Kidney (tissue), 14 donors: Measurements from ENCODE around the gene PPM1B. TPM values are rescaled to one million over a fixed set of nuclear protein-coding genes. Genes with fewer than 3 reads are reported as not detected.

Source experiments
- DNase-seq, 5 donors: peaks; one replicate each; pipeline ENCODE4 v3.0.0-alpha.2; 2013 to 2020
- FAIRE-seq: peaks from 2 replicates; lab custom pipeline; 2012; peaks lifted over from hg19 to GRCh38; lab: Jason Lieb, UNC
- H3K27ac ChIP-seq, 2 donors: one replicate each; pipeline ENCODE4 v1.7.0; 2013; ENCODE audit warnings: low read depth in 2 of 2, low read length in 2 of 2, inconsistent platforms in 1 of 2
- H3K27me3 ChIP-seq: one replicate; pipeline ENCODE4 v1.7.1; 2013; ENCODE audit warnings: low read length, inconsistent platforms; ENCODE audit not compliant: control insufficient read depth, insufficient read depth
- H3K36me3 ChIP-seq, 3 donors: one replicate each; pipeline versions ENCODE4 v1.7.0 to v1.7.1; 2013; ENCODE audit warnings: low read length in 3 of 3, control low read depth in 1 of 3, inconsistent platforms in 1 of 3; ENCODE audit not compliant: insufficient read depth in 3 of 3, control insufficient read depth in 2 of 3
- H3K4me1 ChIP-seq, 3 donors: one replicate each; pipeline versions ENCODE4 v1.7.0 to v1.7.1; 2013; ENCODE audit warnings: low read length in 3 of 3, inconsistent platforms in 1 of 3, low read depth in 1 of 3; ENCODE audit not compliant: control insufficient read depth in 2 of 3, insufficient read depth in 2 of 3
- H3K4me3 ChIP-seq, 3 donors: one replicate each; pipeline versions ENCODE4 v1.7.0 to v1.8.1; 2013; ENCODE audit warnings: low read length in 3 of 3, control low read depth in 1 of 3, inconsistent platforms in 1 of 3
- H3K9ac ChIP-seq, 3 donors: one replicate each; pipeline versions ENCODE4 v1.7.0 to v1.7.1; 2013; ENCODE audit warnings: low read length in 3 of 3, control low read depth in 1 of 3, inconsistent platforms in 1 of 3
- H3K9me3 ChIP-seq, 3 donors: one replicate each; pipeline versions ENCODE4 v1.7.0 to v1.7.1; 2013; ENCODE audit warnings: low read length in 3 of 3, control low read depth in 1 of 3, inconsistent platforms in 1 of 3; ENCODE audit not compliant: control insufficient read depth in 2 of 3, insufficient read depth in 1 of 3
- CTCF ChIP-seq: IDR thresholded peaks from 3 replicates; pipeline ENCODE4 v1.5.1; 2012; ENCODE audit warnings: mild to moderate bottlenecking, moderate library complexity, borderline replicate concordance; ENCODE audit not compliant: insufficient read depth; ENCODE audit errors: extremely low read depth
- intact Hi-C: fragments of 100-400 bp; cut with DNase I; formaldehyde crosslinking; loops from one replicate; pipeline ENCODE4 v1.11.1; 2022
- polyA plus RNA-seq: library from polyadenylated mRNA; stranded (reverse); fragments of 350-450 nt; fragmentation: Illumina TruSeq; extraction: RNeasy Lipid Tissue Mini Kit (QIAGEN cat#74804); gene quantifications from one replicate; pipeline ENCODE4 v1.2.3, GENCODE V29; 2014; ENCODE audit warnings: low read depth, low replicate concordance; ENCODE audit not compliant: insufficient read depth
- total RNA-seq: library from RNA; stranded (reverse); fragmentation: NEBNext Ultra II Directional; extraction: Animal tissue kit (Norgen Biotek cat#: 25700); gene quantifications from one replicate; pipeline ENCODE4 v1.2.1, GENCODE V29; 2021
- donor health status: control.
- donor health status: control.
- donor health status: control.
- donor health status: control.
- donor health status: control.
- donor health status: DM: yes; HTN: yes; CAD: no.
- donor health status: Normal renal cell carcinoma (clear cell type).

PPM1B gene
- total and polyA plus RNA-seq, 2 donors from 2014 or later: 19.8 to 45.9 TPM

GRCh38 chr2:44167311-44167907 is 1.3 kb upstream of the PPM1B start:
- peak overlapping the region; percentile 98 to 99 for H3K27ac ChIP-seq
- DNase-seq (no peak), FAIRE-seq (no peak)
- peak overlapping the region; percentile 46 to 88 (median 48) for H3K9ac ChIP-seq
- intact Hi-C loops: no loop called here
- H3K36me3 ChIP-seq: no peaks in the 10 kb centered on the region
- no peaks in the 10 kb centered on the region for H3K27me3 ChIP-seq
- peaks cover 0 to 10% (median 3%) of the 10 kb centered on the region in 3 donors for H3K4me1 ChIP-seq
- no peaks in the 10 kb centered on the region for H3K9me3 ChIP-seq
- TF ChIP-seq CTCF: no peak
- peak overlapping the region; percentile 78 to 97 (median 87) for H3K4me3 ChIP-seq

- DNase-seq: peak; percentile 99 to 100 (median 100)
- H3K27me3 ChIP-seq: no peaks in the 10 kb centered on the region
- intact Hi-C loops: no loop called here
Measured at GRCh38 chr2:44167908-44168680, 581 bp upstream of the PPM1B start.

GRCh38 chr2:44169155-44169898 is 652 bp downstream of the PPM1B start:
- FAIRE-seq: no peak

More at GRCh38 chr2:44167908-44168680, 581 bp upstream of the PPM1B start:
- H3K27ac ChIP-seq: peak overlapping the region; percentile 98 to 99
- H3K9ac ChIP-seq: peak overlapping the region; percentile 88 to 95 (median 95)
- no peaks in the 10 kb centered on the region for H3K9me3 ChIP-seq
- peak; percentile 98 for FAIRE-seq
- TF ChIP-seq CTCF: no peak
- peaks cover 0 to 10% (median 3%) of the 10 kb centered on the region in 3 donors for H3K4me1 ChIP-seq
- H3K4me3 ChIP-seq: peak overlapping the region; percentile 78 to 97 (median 87)
- no peaks in the 10 kb centered on the region for H3K36me3 ChIP-seq

More at GRCh38 chr2:44169155-44169898, 652 bp downstream of the PPM1B start:
- peak overlapping the region; percentile 92 to 93 for H3K27ac ChIP-seq
- intact Hi-C loops: no loop called here
- peak overlapping the region; percentile 87 to 99 (median 89) for H3K4me3 ChIP-seq
- H3K36me3 ChIP-seq: no peaks in the 10 kb centered on the region
- peak in 4 of 5 donors; percentile 50 to 88 (median 64) for DNase-seq
- no peaks in the 10 kb centered on the region for H3K27me3 ChIP-seq
- no peak for TF ChIP-seq CTCF
- peak overlapping the region; percentile 77 to 96 (median 95) for H3K9ac ChIP-seq
- H3K4me1 ChIP-seq: peaks cover 0 to 10% (median 3%) of the 10 kb centered on the region in 3 donors
- no peaks in the 10 kb centered on the region for H3K9me3 ChIP-seq
